DMS 273 (cell line): Measurements from ENCODE around the gene ROR1.

Source experiments
- DNase-seq: peaks from one replicate; lab custom pipeline; 2025; ENCODE audit not compliant: unreplicated experiment; lab: John Stamatoyannopoulos, UW

Gene ROR1

GRCh38 chr1:64046891-64047290 is 273.1 kb downstream of the ROR1 start:
- DNase-seq: no peak

GRCh38 chr1:64047549-64047996 is 273.8 kb downstream of the ROR1 start:
- DNase-seq: peak; percentile 13

- DNase-seq: no peak
Measured at GRCh38 chr1:64049900-64050540, 276.2 kb downstream of the ROR1 start.

- no peak for DNase-seq
Measured at GRCh38 chr1:64050601-64051000, 276.8 kb downstream of the ROR1 start.

- no peak for DNase-seq
Measured at GRCh38 chr1:64051796-64052195, 278.0 kb downstream of the ROR1 start.

GRCh38 chr1:64052777-64053176 is 279.0 kb downstream of the ROR1 start:
- DNase-seq: no peak

GRCh38 chr1:64055310-64055709 is 281.5 kb downstream of the ROR1 start:
- DNase-seq: no peak

GRCh38 chr1:64059556-64059955 is 285.7 kb downstream of the ROR1 start:
- DNase-seq: no peak

- peak; percentile 59 for DNase-seq
Measured at GRCh38 chr1:64060611-64061302, 286.9 kb downstream of the ROR1 start.

GRCh38 chr1:64061430-64062104 is 287.8 kb downstream of the ROR1 start:
- no peak for DNase-seq

- no peak for DNase-seq
Measured at GRCh38 chr1:64062529-64062928, 288.7 kb downstream of the ROR1 start.

- DNase-seq: no peak
Measured at GRCh38 chr1:64062941-64063581, 289.2 kb downstream of the ROR1 start.

GRCh38 chr1:64065571-64065970 is 291.8 kb downstream of the ROR1 start:
- no peak for DNase-seq

- no peak for DNase-seq
Measured at GRCh38 chr1:64072089-64072793, 298.4 kb downstream of the ROR1 start.

GRCh38 chr1:64073705-64074104 is 299.9 kb downstream of the ROR1 start:
- no peak for DNase-seq

GRCh38 chr1:64074767-64075166 is 300.9 kb downstream of the ROR1 start:
- no peak for DNase-seq

- no peak for DNase-seq
Measured at GRCh38 chr1:64077281-64077940, 303.6 kb downstream of the ROR1 start.

GRCh38 chr1:64080941-64081562 is 307.2 kb downstream of the ROR1 start:
- DNase-seq: no peak

GRCh38 chr1:64082459-64082858 is 308.6 kb downstream of the ROR1 start:
- DNase-seq: no peak

GRCh38 chr1:64084451-64084850 is 310.6 kb downstream of the ROR1 start:
- no peak for DNase-seq
